GM20000 (cell line): Measurements from ENCODE around the gene GRIN3B.

Experiments
- DNase-seq: peaks from one replicate; pipeline ENCODE4 v3.0.0; 2012; ENCODE audit warnings: low spot score
- TF ChIP-seq, protein P1 (sequence below): IDR thresholded peaks from 2 replicates; pipeline ENCODE4 v1.5.1; 2012; ENCODE audit warnings: mild to moderate bottlenecking, control low read depth; ENCODE audit errors: extremely low read depth, missing control alignments

The GRIN3B gene

DNA sequence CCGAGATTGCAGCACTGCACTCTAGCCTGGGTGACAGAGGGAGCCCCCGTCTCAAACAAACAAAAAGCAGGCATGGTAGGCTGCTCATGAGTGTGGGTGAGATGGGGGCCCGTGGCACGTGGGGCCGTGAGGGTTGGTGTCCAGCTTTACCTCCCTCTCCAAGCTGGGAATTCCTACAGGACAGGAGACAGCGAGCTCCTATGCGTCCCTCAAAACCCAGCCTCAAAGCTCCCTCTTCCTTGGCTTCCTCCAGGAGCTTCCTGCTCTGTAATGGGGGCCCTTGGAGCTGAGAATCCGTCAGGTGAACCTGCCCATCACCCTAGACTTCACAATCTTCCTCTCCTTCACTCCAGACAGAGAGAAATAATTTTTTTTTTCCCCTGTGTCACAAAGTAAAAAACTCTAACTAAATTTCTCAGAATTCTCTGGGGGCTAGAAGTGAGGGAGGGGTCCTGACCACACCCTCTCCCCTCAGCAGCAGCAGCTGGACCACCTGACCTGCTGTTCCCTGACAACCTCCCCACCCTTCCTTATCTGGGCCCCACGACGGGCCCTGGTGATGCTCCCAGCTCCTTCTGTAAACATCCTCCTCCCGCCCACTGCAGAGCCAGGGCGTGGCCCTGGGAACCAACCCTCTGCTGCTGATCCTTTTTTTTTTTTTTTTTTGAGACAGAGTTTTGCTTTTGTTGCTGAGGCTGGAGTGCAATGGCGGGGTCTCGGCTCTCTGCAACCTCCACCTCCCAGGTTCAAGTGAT is 38.2 kb upstream of the GRIN3B start:
- TF ChIP-seq, protein P1, sequence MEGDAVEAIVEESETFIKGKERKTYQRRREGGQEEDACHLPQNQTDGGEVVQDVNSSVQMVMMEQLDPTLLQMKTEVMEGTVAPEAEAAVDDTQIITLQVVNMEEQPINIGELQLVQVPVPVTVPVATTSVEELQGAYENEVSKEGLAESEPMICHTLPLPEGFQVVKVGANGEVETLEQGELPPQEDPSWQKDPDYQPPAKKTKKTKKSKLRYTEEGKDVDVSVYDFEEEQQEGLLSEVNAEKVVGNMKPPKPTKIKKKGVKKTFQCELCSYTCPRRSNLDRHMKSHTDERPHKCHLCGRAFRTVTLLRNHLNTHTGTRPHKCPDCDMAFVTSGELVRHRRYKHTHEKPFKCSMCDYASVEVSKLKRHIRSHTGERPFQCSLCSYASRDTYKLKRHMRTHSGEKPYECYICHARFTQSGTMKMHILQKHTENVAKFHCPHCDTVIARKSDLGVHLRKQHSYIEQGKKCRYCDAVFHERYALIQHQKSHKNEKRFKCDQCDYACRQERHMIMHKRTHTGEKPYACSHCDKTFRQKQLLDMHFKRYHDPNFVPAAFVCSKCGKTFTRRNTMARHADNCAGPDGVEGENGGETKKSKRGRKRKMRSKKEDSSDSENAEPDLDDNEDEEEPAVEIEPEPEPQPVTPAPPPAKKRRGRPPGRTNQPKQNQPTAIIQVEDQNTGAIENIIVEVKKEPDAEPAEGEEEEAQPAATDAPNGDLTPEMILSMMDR = no peak
- DNase-seq = no peak

DNA sequence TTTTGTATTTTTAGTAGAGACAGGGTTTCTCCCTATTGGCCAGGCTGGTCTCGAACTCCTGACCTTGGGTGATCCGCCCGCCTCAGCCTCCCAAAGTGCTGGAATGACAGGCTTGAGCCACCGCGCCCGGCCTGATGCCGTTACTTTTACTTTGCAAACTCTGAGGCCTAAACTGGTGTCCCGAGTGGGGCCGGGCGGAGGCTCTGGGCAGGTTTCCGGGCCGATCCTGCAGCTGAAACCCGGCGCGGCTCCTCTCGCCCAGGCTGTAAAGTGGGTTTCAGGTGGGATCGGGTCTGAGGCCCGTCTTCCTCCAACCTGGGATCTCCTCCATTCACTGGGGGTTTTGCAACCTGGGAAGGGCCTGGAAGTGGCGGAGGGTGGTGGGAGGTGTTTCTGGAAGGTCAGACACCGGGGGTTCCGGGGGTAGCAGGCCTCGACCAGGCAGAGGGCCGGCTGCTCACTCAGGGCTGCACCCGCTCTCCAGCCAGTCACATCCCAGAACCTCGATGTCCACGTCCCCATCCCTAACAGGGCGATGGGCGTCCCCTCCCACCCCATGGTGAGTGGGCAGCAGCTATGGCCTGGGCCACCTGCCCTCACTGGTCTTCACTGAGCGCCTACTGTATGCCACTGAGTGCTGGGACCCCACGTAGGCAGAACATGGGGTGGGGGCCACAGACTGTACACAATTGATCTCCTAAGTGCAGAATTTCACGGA is 37.4 kb upstream of the GRIN3B start:
- no peak for DNase-seq
- TF ChIP-seq, protein P1 = no peak

DNA sequence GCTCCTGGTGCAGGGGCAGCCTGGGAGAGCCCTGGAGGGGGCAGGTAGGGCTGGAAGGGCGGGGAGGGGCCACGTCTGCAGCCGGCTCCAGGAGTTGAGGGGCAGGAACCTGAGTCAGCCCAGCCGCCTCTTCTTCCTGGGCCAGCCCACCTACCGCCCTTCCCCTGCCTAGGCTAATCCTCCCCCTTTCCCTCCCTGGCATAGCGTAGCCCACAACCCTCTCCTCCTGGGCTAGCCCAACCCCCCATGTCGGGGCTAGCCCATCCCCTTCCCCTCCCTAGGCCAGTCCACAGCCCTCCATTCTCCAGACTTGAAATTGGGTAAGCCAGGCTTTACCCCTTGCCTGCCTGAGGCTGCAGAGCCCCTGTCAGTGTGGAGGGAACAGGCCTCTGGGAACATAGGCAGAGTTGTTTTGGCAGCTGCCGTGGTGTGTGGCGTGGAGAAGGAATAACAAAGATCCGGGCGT is 36.7 kb upstream of the GRIN3B start:
- TF ChIP-seq, protein P1 = no peak
- DNase-seq = no peak

DNA sequence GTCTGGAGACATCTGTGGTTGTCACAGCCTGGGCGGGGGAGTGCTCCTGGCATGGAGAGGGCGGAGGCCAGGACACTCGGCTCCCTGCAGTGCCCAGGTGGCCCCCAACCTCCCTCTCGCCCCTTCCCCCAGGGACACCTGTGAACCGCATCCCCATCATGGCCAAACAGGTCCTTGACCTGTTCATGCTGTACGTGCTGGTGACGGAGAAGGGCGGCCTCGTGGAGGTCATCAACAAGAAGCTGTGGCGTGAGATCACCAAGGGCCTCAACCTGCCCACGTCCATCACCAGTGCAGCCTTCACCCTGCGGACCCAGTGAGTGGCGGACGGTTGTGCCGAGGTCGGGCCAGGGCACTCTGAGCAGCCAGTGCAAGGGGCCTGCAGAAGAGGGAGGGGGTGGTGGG is 36.1 kb upstream of the GRIN3B start:
- DNase-seq = no peak
- TF ChIP-seq, protein P1 = no peak

DNA sequence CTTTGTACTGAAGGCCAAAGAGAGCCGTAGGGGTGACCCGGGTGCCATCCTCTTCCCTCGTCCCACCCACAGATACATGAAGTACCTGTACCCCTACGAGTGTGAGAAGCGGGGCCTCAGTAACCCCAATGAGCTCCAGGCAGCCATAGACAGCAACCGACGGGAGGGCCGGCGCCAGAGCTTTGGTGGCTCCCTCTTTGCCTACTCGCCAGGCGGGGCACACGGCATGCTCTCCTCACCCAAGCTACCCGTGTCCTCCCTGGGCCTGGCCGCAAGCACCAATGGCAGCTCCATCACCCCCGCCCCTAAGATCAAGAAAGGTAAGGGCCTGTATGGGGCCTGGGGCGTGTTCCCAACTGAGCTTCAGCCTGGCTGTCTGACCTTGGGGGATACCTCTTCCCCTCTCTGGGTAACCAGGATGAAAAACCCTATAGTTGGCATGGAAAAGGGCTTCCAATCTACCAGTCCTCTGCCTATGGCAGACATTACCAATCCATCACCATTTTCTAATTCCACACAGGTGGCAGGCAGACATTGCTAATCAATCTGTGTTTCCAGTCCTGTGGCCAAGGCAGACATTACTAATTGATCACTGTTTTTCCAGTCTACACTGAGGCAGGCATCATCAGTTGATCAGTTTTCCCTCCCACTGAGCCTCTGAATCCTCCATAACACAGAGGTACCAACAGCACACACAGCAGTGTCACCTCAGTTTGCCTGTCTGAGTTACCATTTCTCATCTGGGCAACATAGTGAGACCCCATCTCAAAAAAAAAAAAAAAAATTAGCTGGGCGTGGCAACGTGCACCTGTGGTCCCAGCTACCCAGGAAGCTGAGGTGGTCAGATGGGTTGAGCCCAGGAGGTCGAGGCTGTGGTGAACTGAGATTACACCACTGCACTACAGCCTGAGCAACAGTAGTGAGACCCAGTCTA is 35.2 kb upstream of the GRIN3B start:
- no peak for DNase-seq

DNA sequence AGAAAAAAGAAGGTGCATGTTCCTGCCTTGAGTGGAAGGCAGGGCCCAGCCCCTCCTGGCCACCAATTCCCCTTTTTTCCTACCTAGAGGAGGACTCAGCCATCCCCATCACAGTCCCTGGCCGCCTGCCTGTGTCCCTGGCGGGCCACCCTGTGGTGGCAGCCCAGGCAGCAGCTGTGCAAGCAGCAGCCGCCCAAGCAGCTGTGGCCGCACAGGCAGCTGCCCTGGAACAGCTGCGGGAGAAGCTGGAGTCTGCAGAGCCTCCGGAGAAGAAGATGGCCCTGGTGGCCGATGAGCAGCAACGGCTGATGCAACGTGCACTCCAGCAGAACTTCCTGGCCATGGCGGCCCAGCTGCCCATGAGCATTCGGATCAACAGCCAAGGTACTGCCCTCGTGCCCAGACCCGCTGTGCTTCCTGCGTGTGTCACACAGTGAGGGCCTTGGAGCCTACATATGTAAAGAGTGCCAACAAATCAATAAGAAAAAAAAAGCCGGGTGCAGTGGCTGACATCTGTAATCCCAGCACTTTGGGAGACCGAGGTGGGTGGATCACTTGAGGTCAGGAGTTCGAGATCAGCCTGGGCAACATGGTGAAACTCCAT is 33.6 kb upstream of the GRIN3B start:
- no peak for DNase-seq
- TF ChIP-seq, protein P1 = no peak

More for the DNA sequence above, 35.2 kb upstream of the GRIN3B start:
- TF ChIP-seq, protein P1 = no peak
